GM12878 (cell line): ENCODE measurements around the gene LILRB5. TPM values are rescaled to one million over a fixed set of nuclear protein-coding genes. Genes with fewer than 3 reads are reported as not detected.
"Not testable (repeated sequence)": the region's sequence is repeated elsewhere in the genome, so short reads cannot be mapped to it uniquely, and the experiment has no call there.

Experiments
- ATAC-seq: fragments of 200-7000 bp; cut with Tn5 transposase; 3 replicates; pipeline ENCODE4 v1.9.1; 2020; ENCODE audit warnings: mild to moderate bottlenecking, moderate library complexity
- BruUV-seq: library from RNA; stranded (reverse); fragments of 400-500 nt; replicated peaks from 2 replicates; lab custom pipeline; 2021; lab: Mats Ljungman, UMichigan
- CTCF ChIA-PET: fragments of 300-600 bp; sonication (Branson Sonifier 250); formaldehyde crosslinking; extraction: SDS; loops from one replicate; lab custom pipeline; 2021; ENCODE audit warnings: inconsistent platforms; lab: Yijun Ruan, JAX
- POLR2A ChIA-PET: fragments of 350-600 bp; formaldehyde crosslinking; extraction: SDS; loops from one replicate; lab custom pipeline; 2021; ENCODE audit warnings: inconsistent platforms; lab: Charles Lee
- RAD21 ChIA-PET: fragments of 300-600 bp; sonication (Branson Sonifier 250); formaldehyde crosslinking; loops from one replicate; lab custom pipeline; 2023; ENCODE audit warnings: antibody characterized with exemption; ENCODE audit not compliant: unreplicated experiment; lab: Charles Lee
- SMC1A ChIA-PET: fragments of 300-600 bp; sonication (Branson Sonifier 250); formaldehyde crosslinking; loops from one replicate; lab custom pipeline; 2023; ENCODE audit not compliant: unreplicated experiment, uncharacterized antibody; lab: Charles Lee
- DNase-seq: peaks from one replicate; pipeline ENCODE4 v3.0.0-alpha.2; 2011; ENCODE audit warnings: low read depth, low spot score
- FAIRE-seq: peaks from 3 replicates; lab custom pipeline; 2011; peaks lifted over from hg19 to GRCh38; lab: Jason Lieb, UNC
- H2AFZ ChIP-seq: 2 replicates; pipeline ENCODE4 v1.6.0; 2011; ENCODE audit warnings: low read depth, low read length, control low read depth; ENCODE audit not compliant: control insufficient read depth
- H3K27ac ChIP-seq: 2 replicates; pipeline ENCODE4 v1.5.1; 2011; ENCODE audit warnings: control low read depth; ENCODE audit not compliant: control insufficient read depth, insufficient read depth
- H3K27me3 ChIP-seq, 2 experiments: replicated peaks in 1 of 2; 2 replicates each; pipeline versions ENCODE4 v1.6.0 to v1.6.1; 2011; ENCODE audit warnings: low read length in 1 of 2; ENCODE audit not compliant: control insufficient read depth in 2 of 2, insufficient read depth in 2 of 2
- H3K36me3 ChIP-seq, 2 experiments: 2 replicates each; pipeline ENCODE4 v1.5.1; 2011; ENCODE audit warnings: low read length in 1 of 2; ENCODE audit not compliant: control insufficient read depth in 2 of 2, insufficient read depth in 2 of 2
- H3K4me1 ChIP-seq: 2 replicates; pipeline ENCODE4 v1.6.1; 2011; ENCODE audit warnings: mild to moderate bottlenecking, low read length, moderate library complexity, mixed read lengths; ENCODE audit not compliant: control insufficient read depth, insufficient read depth
- H3K4me2 ChIP-seq: 2 replicates; pipeline ENCODE4 v1.6.0; 2011; ENCODE audit warnings: control low read depth; ENCODE audit not compliant: control insufficient read depth, insufficient read depth
- H3K4me3 ChIP-seq: fragments of 200-600 bp; sonication (generic); 2 replicates; pipeline ENCODE4 v1.5.1; 2016
- H3K79me2 ChIP-seq: 2 replicates; pipeline ENCODE4 v1.6.0; 2011; ENCODE audit warnings: low read length; ENCODE audit not compliant: control insufficient read depth, insufficient read depth
- H3K9ac ChIP-seq: 2 replicates; pipeline ENCODE4 v1.8.0; 2011; ENCODE audit warnings: low read length, control low read depth, mixed read lengths; ENCODE audit not compliant: control insufficient read depth, insufficient read depth
- H3K9me3 ChIP-seq: replicated peaks from 3 replicates; pipeline ENCODE4 v1.5.1; 2011; ENCODE audit warnings: mild to moderate bottlenecking, low read length; ENCODE audit not compliant: control insufficient read depth, insufficient read depth
- H4K20me1 ChIP-seq: 2 replicates; pipeline ENCODE4 v1.6.0; 2011; ENCODE audit not compliant: control insufficient read depth, insufficient read depth
- ELK1 ChIP-seq: IDR thresholded peaks from 2 replicates; pipeline ENCODE4 v1.6.1; 2012; ENCODE audit warnings: low read depth, low read length, improper control_type of control experiment
- NBN ChIP-seq: fragments of 450-650 bp; IDR thresholded peaks from 2 replicates; pipeline ENCODE4 v1.6.1; 2016
- RB1 ChIP-seq: fragments of 450-650 bp; formaldehyde crosslinking; IDR thresholded peaks from 2 replicates; pipeline ENCODE4 v1.6.1; 2017; ENCODE audit warnings: mild to moderate bottlenecking, borderline replicate concordance
- WGBS: methylation state at CpG from one replicate; pipeline ENCODE4 v1.1.6; 2016; ENCODE audit warnings: low lambda C conversion rate; ENCODE audit not compliant: insufficient replicate concordance, insufficient coverage; ENCODE audit errors: missing lambda C conversion rate; 5-methylcytosine and 5-hydroxymethylcytosine counted together
- in situ Hi-C: fragments of 300-500 bp; cut with MboI; formaldehyde crosslinking; loops from 9 replicates; pipeline ENCODE4 v1.14.3; 2018; ENCODE audit warnings: mixed read lengths
- intact Hi-C: fragments of 100-400 bp; cut with micrococcal nuclease; formaldehyde crosslinking; loops from one replicate; pipeline ENCODE4 v1.14.2; 2022; ENCODE audit not compliant: unreplicated experiment
- polyA plus RNA-seq, 11 experiments: library from polyadenylated mRNA; depleted of rRNA in 4 of 11; unstranded in 6 of 11; stranded (reverse) in 5 of 11; fragments of >200 nt; fragmentation: Nextera tagmentation in 4 of 11; fragmentation: Illumina TruSeq in 1 of 11; extraction: Ambion mirVana in 4 of 11; extraction: Trizol in 1 of 11; gene quantifications; 1 replicate in 1 of 11; 2 replicates in 10 of 11; pipeline versions ENCODE4 v1.2.1 to v1.2.3, GENCODE V29; 2011 to 2016; ENCODE audit warnings: inconsistent platforms in 2 of 11, missing spikeins in 2 of 11, low read depth in 1 of 11
- total RNA-seq, 4 experiments: library from RNA; depleted of rRNA in 3 of 4; stranded (reverse); fragments of >200 nt in 3 of 4; fragmentation: Illumina TruSeq in 1 of 4; extraction: Trizol in 1 of 4; gene quantifications; 2 replicates each; pipeline versions ENCODE4 v1.2.1 to v1.2.3, GENCODE V29; 2013 to 2021
- TF ChIP-seq, protein P1 (sequence below): fragments of 450-650 bp; IDR thresholded peaks from 2 replicates; pipeline ENCODE4 v1.6.1; 2016; ENCODE audit warnings: mild to moderate bottlenecking, moderate library complexity, borderline replicate concordance

LILRB5 gene
- total and polyA plus RNA-seq, 10 of the 15 experiments (the other 5 are each of a cell fraction or from before 2014, with no cell fraction given): 0.01 to 0.13 TPM; not detected in 8

DNA sequence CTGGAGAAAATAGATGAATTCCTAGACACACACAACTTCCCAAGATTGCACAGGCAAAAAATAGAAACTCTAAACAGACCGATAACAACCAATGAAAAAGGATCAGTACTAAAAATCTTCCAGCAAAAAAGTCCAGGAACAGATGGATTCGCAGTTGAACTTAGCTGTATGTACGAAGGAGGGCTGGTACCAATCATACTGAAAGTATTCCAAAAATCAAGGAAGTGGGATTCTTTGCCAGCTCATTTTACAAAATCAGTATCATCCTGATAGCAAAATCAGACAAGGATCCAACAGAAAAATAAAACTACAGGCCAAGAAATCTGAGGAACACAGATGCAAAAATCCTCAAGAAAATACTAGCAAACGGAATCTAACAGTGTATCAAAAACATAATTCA, 30.4 kb upstream of the LILRB5 start:
- ChIA-PET RAD21 (no interaction called here), SMC1A (interaction anchor here (0.7 kb wide), 1 partner anchor 39 kb away, joined by 3 read pairs; no protein-coding TSS in a partner anchor), POLR2A (no interaction called here)
- H3K4me3 ChIP-seq: no peak overlapping the region
- ATAC-seq (no peak), DNase-seq (no peak)
- no peak overlapping the region for H3K4me2 ChIP-seq
- no peak overlapping the region for H3K27ac ChIP-seq
- TF ChIP-seq ELK1 (no peak), NBN (no peak), RB1 (no peak)
- TF ChIP-seq, protein P1, sequence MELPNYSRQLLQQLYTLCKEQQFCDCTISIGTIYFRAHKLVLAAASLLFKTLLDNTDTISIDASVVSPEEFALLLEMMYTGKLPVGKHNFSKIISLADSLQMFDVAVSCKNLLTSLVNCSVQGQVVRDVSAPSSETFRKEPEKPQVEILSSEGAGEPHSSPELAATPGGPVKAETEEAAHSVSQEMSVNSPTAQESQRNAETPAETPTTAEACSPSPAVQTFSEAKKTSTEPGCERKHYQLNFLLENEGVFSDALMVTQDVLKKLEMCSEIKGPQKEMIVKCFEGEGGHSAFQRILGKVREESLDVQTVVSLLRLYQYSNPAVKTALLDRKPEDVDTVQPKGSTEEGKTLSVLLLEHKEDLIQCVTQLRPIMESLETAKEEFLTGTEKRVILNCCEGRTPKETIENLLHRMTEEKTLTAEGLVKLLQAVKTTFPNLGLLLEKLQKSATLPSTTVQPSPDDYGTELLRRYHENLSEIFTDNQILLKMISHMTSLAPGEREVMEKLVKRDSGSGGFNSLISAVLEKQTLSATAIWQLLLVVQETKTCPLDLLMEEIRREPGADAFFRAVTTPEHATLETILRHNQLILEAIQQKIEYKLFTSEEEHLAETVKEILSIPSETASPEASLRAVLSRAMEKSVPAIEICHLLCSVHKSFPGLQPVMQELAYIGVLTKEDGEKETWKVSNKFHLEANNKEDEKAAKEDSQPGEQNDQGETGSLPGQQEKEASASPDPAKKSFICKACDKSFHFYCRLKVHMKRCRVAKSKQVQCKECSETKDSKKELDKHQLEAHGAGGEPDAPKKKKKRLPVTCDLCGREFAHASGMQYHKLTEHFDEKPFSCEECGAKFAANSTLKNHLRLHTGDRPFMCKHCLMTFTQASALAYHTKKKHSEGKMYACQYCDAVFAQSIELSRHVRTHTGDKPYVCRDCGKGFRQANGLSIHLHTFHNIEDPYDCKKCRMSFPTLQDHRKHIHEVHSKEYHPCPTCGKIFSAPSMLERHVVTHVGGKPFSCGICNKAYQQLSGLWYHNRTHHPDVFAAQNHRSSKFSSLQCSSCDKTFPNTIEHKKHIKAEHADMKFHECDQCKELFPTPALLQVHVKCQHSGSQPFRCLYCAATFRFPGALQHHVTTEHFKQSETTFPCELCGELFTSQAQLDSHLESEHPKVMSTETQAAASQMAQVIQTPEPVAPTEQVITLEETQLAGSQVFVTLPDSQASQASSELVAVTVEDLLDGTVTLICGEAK: no peak
- TF ChIP-seq, all 136 proteins: peak for 0
- no peaks in the 10 kb centered on the region for H3K9me3 ChIP-seq
- intact Hi-C loops (no loop called here), in situ Hi-C loops (no loop called here)
- no peak overlapping the region for H3K9ac ChIP-seq
- no peaks in the 10 kb centered on the region for H3K4me1 ChIP-seq
- no peaks in the 10 kb centered on the region; a peak in 1 of 4 replicates for H3K27me3 ChIP-seq
- no peaks in the 10 kb centered on the region for H3K36me3 ChIP-seq
- CTCF ChIA-PET: no interaction called here
- no peak overlapping the region for H2AFZ ChIP-seq
- FAIRE-seq: peak; percentile 54
- 45% methylated on average over 4 of the region's 4 CpGs for WGBS
- peaks cover 2% of the 10 kb centered on the region for H3K79me2 ChIP-seq
- no peaks in the 10 kb centered on the region for H4K20me1 ChIP-seq
- BruUV-seq: no TSS peak

GRCh38 chr19:54286283-54286682, 29.2 kb upstream of the LILRB5 start:
- POLR2A ChIA-PET, H3K4me2 ChIP-seq, H3K27me3 ChIP-seq, H3K27ac ChIP-seq, in situ Hi-C loops, BruUV-seq, H3K4me3 ChIP-seq, H3K9ac ChIP-seq, intact Hi-C loops, H2AFZ ChIP-seq, RAD21 ChIA-PET, H3K4me1 ChIP-seq, H3K79me2 ChIP-seq, SMC1A ChIA-PET, DNase-seq, H4K20me1 ChIP-seq, H3K36me3 ChIP-seq, H3K9me3 ChIP-seq, CTCF ChIA-PET: not testable (repeated sequence)
- peak; percentile 47 for FAIRE-seq
- WGBS: 11% methylated on average over 7 of the region's 10 CpGs
- peak; percentile 72 for ATAC-seq

GRCh38 chr19:54285427-54286056, 28.5 kb upstream of the LILRB5 start:
- H3K4me2 ChIP-seq, H4K20me1 ChIP-seq, H3K4me3 ChIP-seq, H3K9ac ChIP-seq, H3K4me1 ChIP-seq, H3K79me2 ChIP-seq, SMC1A ChIA-PET, FAIRE-seq, RAD21 ChIA-PET, H2AFZ ChIP-seq, H3K36me3 ChIP-seq, in situ Hi-C loops, H3K9me3 ChIP-seq, H3K27me3 ChIP-seq, intact Hi-C loops, H3K27ac ChIP-seq, DNase-seq, BruUV-seq, POLR2A ChIA-PET, CTCF ChIA-PET: not testable (repeated sequence)
- ATAC-seq: peak; percentile 80
- WGBS: 12% methylated on average over 11 of the region's 12 CpGs
